RKO (cell line): ENCODE measurements around the gene MAMDC2.

ENCODE experiments used
- DNase-seq: peaks from one replicate; pipeline ENCODE4 v3.0.0-alpha.2; 2016; ENCODE audit warnings: low spot score

The MAMDC2 gene

GRCh38 chr9:70134360-70134759 lies 90.7 kb downstream of the MAMDC2 start:
- DNase-seq, result no peak

GRCh38 chr9:70135176-70135575 lies 91.5 kb downstream of the MAMDC2 start:
- DNase-seq, result no peak

GRCh38 chr9:70136632-70137031 lies 93.0 kb downstream of the MAMDC2 start:
- DNase-seq, result no peak

- no peak for DNase-seq
These were observed 93.9 kb downstream of the MAMDC2 start for GRCh38 chr9:70137577-70137976.

GRCh38 chr9:70142101-70142500 lies 98.5 kb downstream of the MAMDC2 start:
- DNase-seq, result no peak

- no peak for DNase-seq
These were observed 99.9 kb downstream of the MAMDC2 start for GRCh38 chr9:70143394-70144130.

- DNase-seq, result no peak
These were observed 100.5 kb downstream of the MAMDC2 start for GRCh38 chr9:70144131-70144503.

GRCh38 chr9:70145981-70146380 lies 102.3 kb downstream of the MAMDC2 start:
- no peak for DNase-seq

- DNase-seq, result no peak
These were observed 103.5 kb downstream of the MAMDC2 start for GRCh38 chr9:70147196-70147595.

- DNase-seq, result no peak
These were observed 104.0 kb downstream of the MAMDC2 start for GRCh38 chr9:70147651-70148050.

- no peak for DNase-seq
These were observed 108.7 kb downstream of the MAMDC2 start for GRCh38 chr9:70152350-70152749.

- no peak for DNase-seq
These were observed 113.1 kb downstream of the MAMDC2 start for GRCh38 chr9:70156729-70157128.

- DNase-seq, result no peak
These were observed 116.0 kb downstream of the MAMDC2 start for GRCh38 chr9:70159630-70160029.

- no peak for DNase-seq
These were observed 117.3 kb downstream of the MAMDC2 start for GRCh38 chr9:70160686-70161600.

- no peak for DNase-seq
These were observed 121.5 kb downstream of the MAMDC2 start for GRCh38 chr9:70165006-70165602.

GRCh38 chr9:70168521-70168920 lies 124.9 kb downstream of the MAMDC2 start:
- no peak for DNase-seq

- DNase-seq, result no peak
These were observed 125.6 kb downstream of the MAMDC2 start for GRCh38 chr9:70169222-70169621.

GRCh38 chr9:70170151-70170790 lies 126.6 kb downstream of the MAMDC2 start:
- DNase-seq, result no peak

- no peak for DNase-seq
These were observed 128.9 kb downstream of the MAMDC2 start for GRCh38 chr9:70172532-70172931.

GRCh38 chr9:70177121-70177520 lies 133.5 kb downstream of the MAMDC2 start:
- no peak for DNase-seq

GRCh38 chr9:70192707-70193106 lies 149.1 kb downstream of the MAMDC2 start:
- no peak for DNase-seq

GRCh38 chr9:70195456-70195855 lies 151.8 kb downstream of the MAMDC2 start:
- DNase-seq, result no peak
